HEK293 (cell line): ENCODE measurements around the gene BAIAP3.
A peak's percentile ranks its signal among the peaks of the same experiment; 100 is the strongest.

Experiments
- BCL11A ChIP-seq: fragments of 450-650 bp; formaldehyde crosslinking; IDR thresholded peaks from 2 replicates; pipeline ENCODE4 v1.5.1; 2016; ENCODE audit warnings: low read depth, missing biosample characterization, missing genetic modification characterization
- BCL11B ChIP-seq: fragments of 450-650 bp; formaldehyde crosslinking; IDR thresholded peaks from 2 replicates; pipeline ENCODE4 v1.5.1; 2016; ENCODE audit warnings: low read depth, missing biosample characterization, missing genetic modification characterization
- PRDM1 ChIP-seq: fragments of 450-650 bp; formaldehyde crosslinking; IDR thresholded peaks from 2 replicates; pipeline ENCODE4; 2016; ENCODE audit warnings: missing biosample characterization, missing genetic modification characterization
- TRIM28 ChIP-seq: IDR thresholded peaks from 2 replicates; pipeline ENCODE4 v1.6.1; 2011; ENCODE audit warnings: low read length, control low read depth, borderline replicate concordance
- ZNF140 ChIP-seq: fragments of 450-650 bp; formaldehyde crosslinking; IDR thresholded peaks from 2 replicates; pipeline ENCODE4 v1.5.1; 2016; ENCODE audit warnings: missing biosample characterization, missing genetic modification characterization
- ZNF157 ChIP-seq: fragments of 450-650 bp; formaldehyde crosslinking; IDR thresholded peaks from 2 replicates; pipeline ENCODE4 v1.5.1; 2016; ENCODE audit warnings: missing biosample characterization, missing genetic modification characterization
- ZNF169 ChIP-seq: fragments of 450-650 bp; formaldehyde crosslinking; IDR thresholded peaks from 2 replicates; pipeline ENCODE4 v1.5.1; 2016; ENCODE audit warnings: missing biosample characterization, missing genetic modification characterization
- ZNF530 ChIP-seq: fragments of 450-650 bp; formaldehyde crosslinking; IDR thresholded peaks from 2 replicates; pipeline ENCODE4 v1.5.1; 2016; ENCODE audit warnings: low read depth, missing biosample characterization, missing genetic modification characterization
- ZNF785 ChIP-seq: fragments of 450-650 bp; formaldehyde crosslinking; IDR thresholded peaks from 2 replicates; pipeline ENCODE4 v1.5.1; 2016; ENCODE audit warnings: missing biosample characterization, missing genetic modification characterization
- ZNF792 ChIP-seq: fragments of 450-650 bp; formaldehyde crosslinking; IDR thresholded peaks from 2 replicates; pipeline ENCODE4 v1.5.1; 2016; ENCODE audit warnings: missing biosample characterization, missing genetic modification characterization
- TF ChIP-seq, protein P1 (sequence below): fragments of 450-650 bp; formaldehyde crosslinking; IDR thresholded peaks from 2 replicates; pipeline ENCODE4 v1.5.1; 2016; ENCODE audit warnings: missing biosample characterization, missing genetic modification characterization
- TF ChIP-seq, protein P2 (sequence below): fragments of 450-650 bp; formaldehyde crosslinking; IDR thresholded peaks from 2 replicates; pipeline ENCODE4 v1.5.1; 2016; ENCODE audit warnings: missing biosample characterization, missing genetic modification characterization

DNA sequence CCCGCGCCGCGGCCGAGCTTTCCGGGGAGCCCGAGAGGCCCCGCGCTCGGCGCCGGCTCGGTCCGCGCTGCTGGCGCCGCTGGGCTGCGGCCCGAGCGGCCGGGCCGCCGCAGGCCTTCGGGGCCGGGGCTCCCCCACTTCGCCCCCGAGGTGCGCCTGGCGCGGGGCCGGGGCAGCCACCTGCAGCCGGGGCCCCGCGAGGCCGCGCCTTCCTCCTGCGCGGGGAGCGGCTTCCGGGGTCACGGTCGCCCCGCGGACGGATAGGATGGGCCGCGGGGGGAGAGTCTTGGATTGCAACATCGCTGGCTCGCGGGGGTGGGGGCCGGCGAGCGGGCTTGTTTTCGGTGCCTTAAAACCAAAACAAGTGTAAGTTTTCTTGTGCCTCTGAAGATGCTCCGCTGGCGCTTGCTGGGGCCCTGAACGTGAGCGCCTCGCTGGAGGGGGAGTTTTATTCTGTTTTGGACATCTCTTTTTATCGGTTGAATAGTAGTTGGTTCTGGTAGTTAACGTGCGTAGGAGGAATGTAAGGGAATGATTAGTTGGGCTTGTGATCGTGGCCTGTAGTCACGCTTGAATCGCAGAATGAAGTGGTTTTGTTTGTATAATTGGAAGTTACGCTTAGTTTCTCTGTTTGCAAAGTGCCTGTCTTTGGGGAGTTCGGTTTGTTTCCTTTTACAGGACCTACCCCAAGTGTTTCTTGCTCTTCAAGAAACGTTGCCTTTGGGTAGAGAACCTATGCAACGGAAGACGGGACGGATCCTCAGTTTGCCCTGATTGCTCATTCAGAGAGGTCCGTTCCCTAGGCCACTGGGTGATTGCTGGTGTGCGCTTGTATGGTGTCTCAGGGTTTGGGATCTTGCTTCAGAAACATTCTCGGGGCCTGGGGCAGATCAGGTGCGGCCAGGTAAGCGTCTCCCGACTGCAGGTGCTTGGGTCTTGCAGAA lies 23.3 kb upstream of the BAIAP3 start:
- TF ChIP-seq ZNF792 (tag by site-specific recombination) (no peak), BCL11B (no peak; the same call in 1 of the 2 replicates), PRDM1 (tag by site-specific recombination) (no peak), ZNF530 (no peak), ZNF785 (tag by site-specific recombination) (no peak), ZNF140 (no peak), ZNF157 (tag by site-specific recombination) (no peak), ZNF169 (no peak), BCL11A (tag by site-specific recombination) (no peak), TRIM28 (no peak)
- TF ChIP-seq, protein P1, sequence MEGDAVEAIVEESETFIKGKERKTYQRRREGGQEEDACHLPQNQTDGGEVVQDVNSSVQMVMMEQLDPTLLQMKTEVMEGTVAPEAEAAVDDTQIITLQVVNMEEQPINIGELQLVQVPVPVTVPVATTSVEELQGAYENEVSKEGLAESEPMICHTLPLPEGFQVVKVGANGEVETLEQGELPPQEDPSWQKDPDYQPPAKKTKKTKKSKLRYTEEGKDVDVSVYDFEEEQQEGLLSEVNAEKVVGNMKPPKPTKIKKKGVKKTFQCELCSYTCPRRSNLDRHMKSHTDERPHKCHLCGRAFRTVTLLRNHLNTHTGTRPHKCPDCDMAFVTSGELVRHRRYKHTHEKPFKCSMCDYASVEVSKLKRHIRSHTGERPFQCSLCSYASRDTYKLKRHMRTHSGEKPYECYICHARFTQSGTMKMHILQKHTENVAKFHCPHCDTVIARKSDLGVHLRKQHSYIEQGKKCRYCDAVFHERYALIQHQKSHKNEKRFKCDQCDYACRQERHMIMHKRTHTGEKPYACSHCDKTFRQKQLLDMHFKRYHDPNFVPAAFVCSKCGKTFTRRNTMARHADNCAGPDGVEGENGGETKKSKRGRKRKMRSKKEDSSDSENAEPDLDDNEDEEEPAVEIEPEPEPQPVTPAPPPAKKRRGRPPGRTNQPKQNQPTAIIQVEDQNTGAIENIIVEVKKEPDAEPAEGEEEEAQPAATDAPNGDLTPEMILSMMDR (tag by site-specific recombination) = no peak
- TF ChIP-seq, protein P2, sequence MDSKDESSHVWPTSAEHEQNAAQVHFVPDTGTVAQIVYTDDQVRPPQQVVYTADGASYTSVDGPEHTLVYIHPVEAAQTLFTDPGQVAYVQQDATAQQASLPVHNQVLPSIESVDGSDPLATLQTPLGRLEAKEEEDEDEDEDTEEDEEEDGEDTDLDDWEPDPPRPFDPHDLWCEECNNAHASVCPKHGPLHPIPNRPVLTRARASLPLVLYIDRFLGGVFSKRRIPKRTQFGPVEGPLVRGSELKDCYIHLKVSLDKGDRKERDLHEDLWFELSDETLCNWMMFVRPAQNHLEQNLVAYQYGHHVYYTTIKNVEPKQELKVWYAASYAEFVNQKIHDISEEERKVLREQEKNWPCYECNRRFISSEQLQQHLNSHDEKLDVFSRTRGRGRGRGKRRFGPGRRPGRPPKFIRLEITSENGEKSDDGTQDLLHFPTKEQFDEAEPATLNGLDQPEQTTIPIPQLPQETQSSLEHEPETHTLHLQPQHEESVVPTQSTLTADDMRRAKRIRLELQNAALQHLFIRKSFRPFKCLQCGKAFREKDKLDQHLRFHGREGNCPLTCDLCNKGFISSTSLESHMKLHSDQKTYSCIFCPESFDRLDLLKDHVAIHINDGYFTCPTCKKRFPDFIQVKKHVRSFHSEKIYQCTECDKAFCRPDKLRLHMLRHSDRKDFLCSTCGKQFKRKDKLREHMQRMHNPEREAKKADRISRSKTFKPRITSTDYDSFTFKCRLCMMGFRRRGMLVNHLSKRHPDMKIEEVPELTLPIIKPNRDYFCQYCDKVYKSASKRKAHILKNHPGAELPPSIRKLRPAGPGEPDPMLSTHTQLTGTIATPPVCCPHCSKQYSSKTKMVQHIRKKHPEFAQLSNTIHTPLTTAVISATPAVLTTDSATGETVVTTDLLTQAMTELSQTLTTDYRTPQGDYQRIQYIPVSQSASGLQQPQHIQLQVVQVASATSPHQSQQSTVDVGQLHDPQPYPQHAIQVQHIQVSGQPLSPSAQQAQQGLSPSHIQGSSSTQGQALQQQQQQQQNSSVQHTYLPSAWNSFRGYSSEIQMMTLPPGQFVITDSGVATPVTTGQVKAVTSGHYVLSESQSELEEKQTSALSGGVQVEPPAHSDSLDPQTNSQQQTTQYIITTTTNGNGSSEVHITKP = peak; percentile 70
